Right ventricle myocardium inferior (tissue), 1 donor: Measurements from ENCODE around the gene MOV10L1. TPM values are rescaled to one million over a fixed set of nuclear protein-coding genes. Genes with fewer than 3 reads are reported as not detected.
"Not testable (repeated sequence)": the region's sequence is repeated elsewhere in the genome, so short reads cannot be mapped to it uniquely, and the experiment has no call there.

Source experiments
- ATAC-seq: fragments of 200-7000 bp; cut with Tn5 transposase; one replicate; pipeline ENCODE4 v1.9.1; 2020; ENCODE audit warnings: mild to moderate bottlenecking, moderate library complexity
- DNase-seq: peaks from one replicate; pipeline ENCODE4 v3.0.0; 2021; ENCODE audit errors: missing footprints
- intact Hi-C: fragments of 100-400 bp; cut with DNase I; formaldehyde crosslinking; loops from one replicate; pipeline ENCODE4 v1.11.0; 2022
- total RNA-seq: library from RNA; stranded (reverse); fragmentation: NEBNext Ultra II Directional; extraction: Animal tissue kit (Norgen Biotek cat#: 25700); gene quantifications from one replicate; pipeline ENCODE4 v1.2.1, GENCODE V29; 2021
- donor health status: DM: no; HTN: yes; CAD: no; lungs with severe emphysema.

Gene MOV10L1
- total RNA-seq, 1 donor from 2014 or later, result not detected

DNA sequence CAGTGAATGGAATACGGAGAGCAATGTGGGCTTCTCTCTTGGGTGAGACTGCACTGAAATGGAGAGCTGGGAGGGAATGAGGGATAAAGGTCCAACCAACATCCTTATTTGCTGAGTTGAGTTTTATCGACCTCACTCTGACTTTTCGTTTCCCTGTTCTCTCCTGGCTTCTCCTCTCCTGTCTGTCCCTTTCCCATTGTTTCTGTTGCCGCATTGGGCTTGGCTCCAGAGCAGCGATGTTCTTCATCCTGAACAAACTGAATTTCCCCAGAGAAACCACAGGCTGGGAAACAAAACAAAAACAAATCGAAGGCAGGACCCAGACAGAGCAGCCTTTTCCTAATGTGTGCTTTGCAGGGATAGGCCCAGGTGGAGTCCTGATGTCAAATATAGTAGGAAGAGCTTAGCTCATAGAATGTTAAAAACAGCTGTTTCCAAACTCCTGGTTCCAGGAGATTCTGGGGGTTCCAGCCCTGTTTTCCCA lies 30.0 kb downstream of the MOV10L1 start:
- no peak for DNase-seq
- intact Hi-C loops, result no loop called here

DNA sequence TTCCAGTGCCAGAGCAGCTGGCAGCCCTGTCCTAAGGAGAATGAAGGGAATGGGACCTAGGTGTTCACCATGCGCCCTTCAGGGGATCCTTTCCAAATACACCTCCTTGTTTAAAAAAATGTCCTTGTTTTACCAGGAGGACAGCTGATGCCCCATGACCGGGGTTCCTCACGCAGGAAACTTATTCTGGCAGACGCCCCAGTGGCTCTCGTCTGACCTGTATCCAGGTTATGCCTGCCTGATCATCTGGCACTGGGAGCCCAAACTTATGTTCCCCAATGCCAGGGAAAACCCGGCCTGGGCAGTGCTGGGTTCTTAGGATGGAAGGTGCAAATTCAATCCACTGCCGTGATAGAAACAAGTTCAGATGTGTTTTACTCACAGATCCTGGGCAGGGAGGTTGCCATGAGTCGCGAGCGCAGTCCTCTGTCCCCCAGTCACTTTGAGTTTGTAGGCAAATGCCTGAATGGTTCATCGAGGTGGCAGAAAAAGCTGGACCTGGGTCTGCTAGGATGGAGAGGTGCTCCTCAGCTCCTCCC lies 31.5 kb downstream of the MOV10L1 start:
- intact Hi-C loops, result no loop called here
- DNase-seq, result no peak
- no peak for ATAC-seq

More for the DNA sequence above, 30.0 kb downstream of the MOV10L1 start:
- ATAC-seq, result no peak

DNA sequence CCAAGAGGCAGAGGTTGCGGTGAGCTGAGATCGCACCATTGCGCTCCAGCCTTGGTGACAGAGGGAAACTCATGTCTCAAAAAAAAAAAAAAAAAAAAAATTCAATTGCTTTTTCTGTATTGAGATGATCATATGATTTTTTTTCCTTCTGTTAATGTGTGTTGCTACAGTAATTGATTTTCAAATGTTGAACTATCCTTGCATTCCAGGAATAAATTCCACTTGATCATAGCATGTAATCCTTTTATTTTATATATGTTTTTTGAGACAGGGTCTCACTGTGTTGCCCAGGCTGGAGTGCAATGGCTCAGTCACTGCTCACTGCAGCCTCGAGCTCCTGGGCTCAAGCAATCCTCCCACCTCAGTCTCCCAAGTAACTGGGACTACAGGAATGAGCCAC lies 33.3 kb downstream of the MOV10L1 start:
- ATAC-seq, result no peak
- intact Hi-C loops, result no loop called here
- DNase-seq, result no peak

DNA sequence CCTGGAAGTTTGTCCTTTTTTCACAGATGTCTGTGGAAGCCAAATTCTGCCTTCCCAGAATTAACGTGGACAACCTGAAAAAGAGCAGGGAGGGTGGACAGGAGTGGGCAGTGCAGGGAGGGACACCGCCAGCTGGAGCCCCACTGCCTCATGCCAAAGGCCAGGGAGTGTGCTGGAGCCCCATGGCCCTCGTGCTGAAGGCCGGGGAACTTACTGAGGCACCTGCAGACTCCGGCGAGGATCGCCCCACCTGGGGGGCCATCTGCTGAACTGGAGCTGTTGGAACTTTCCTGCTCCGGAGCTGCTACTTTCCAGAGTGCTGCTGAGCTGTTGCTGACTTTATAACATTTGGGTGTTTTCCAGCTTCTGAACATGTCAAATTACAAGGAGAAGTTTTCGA lies 35.2 kb downstream of the MOV10L1 start:
- no peak for ATAC-seq
- intact Hi-C loops, result no loop called here
- no peak for DNase-seq

DNA sequence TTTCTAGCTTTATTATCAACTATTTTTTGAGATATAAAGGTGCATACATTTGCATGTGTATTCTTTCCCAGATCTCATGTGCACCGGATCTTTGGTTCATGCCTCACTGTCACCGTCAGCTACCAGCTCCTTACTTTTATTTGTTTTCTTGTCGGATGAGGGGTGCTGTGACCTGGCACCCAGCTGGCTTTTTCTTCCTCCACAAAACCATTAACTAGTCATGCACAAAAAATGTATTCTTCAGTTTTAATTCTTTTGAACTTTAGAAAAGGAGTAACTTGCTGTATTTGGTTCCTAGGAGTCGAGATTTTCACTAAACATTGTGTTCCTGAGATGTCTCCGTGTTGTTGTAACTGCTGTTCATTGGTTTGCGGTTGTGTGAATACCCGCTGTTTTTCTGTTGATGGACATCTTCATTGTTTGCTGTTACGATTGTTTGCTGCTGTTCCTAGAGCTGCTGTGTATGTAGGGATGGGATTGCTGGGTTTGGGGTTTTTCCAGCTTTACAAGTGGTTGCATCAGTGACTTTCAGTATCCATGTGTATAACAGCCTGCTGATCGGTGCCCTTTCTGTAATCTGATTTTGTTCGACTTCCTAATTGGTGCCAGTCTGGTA lies 39.4 kb downstream of the MOV10L1 start:
- intact Hi-C loops, result no loop called here
- ATAC-seq (no peak), DNase-seq (no peak)

DNA sequence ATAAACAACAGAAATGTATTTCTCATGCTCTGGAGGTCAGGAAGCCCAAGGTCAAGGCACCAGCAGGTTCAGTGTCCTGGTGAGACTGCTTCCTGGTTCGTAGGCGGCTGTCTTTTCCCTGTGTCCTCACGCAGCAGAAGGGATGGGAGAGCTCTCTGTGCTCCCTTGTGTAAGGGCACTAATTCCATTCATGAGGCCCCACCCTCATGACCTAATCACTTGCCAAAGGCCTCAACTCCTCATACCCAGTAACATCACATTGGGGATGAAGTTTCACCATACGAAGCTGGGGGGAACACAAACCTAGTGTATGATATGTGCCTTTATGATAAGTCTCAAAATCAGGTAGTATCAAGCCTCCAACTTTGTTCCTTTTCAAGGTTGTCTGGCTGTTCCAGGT lies 42.1 kb downstream of the MOV10L1 start:
- intact Hi-C loops, result no loop called here

DNA sequence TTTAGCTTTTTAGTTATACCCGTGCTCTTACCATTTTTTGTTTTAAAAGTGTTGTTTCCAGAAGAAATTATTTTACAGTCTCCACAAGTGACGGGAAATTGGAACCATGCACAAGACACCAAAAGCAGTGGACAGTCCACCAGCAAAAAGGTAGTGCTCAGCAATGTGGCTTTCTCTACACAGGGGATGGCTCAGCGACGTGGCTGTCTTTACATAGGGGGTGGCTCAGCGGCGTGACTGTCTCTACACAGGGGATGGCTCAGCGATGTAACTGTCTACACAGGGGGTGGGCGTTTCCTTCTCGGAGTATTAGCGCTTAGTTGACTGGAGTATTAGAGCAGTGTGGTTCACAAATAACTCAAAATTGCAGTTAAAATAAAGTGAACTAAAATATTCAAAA lies 44.7 kb downstream of the MOV10L1 start:
- DNase-seq (no peak), ATAC-seq (no peak)
- intact Hi-C loops, result no loop called here

More for the DNA sequence above, 42.1 kb downstream of the MOV10L1 start:
- ATAC-seq (no peak), DNase-seq (no peak)

DNA sequence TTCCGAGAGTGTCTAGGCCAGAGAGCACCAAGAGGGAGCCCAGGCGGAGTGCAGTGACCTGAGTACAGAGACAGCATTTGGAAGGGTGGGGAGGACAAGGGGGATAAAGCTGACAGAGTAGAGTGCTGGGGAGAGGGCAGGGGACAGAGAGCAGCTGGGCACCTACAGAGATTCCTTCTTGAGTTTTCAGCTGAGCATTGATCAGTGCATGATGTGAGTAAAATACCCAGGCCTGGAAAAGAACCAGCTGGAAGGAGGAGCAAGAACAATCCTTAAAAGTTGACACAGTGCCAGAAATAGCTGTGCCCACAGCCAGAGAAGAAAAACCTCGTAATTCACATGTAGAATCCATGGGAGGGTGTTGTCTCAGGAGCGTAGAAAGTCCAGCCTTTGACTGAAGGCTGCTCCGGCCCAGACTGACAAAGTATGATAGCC lies 46.8 kb downstream of the MOV10L1 start:
- ATAC-seq (no peak), DNase-seq (no peak)
- intact Hi-C loops, result no loop called here

DNA sequence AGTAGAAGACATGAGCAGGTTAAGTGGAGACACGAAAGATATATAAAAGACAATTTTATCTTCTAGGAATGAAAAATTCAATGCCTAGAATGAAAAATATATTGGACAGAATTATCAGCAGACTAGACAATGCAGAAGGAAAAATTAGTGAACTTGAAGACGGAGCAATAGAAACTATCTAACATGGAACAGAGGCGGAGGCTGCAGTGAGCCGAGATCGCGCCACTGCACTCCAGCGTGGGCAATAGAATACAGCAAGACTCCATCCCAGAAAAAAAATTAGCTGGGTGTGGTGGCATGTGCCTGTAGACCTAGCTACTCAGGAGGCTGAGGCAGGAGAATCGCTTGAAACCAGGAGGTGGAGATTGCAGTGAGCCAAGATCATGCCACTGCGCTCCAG lies 47.5 kb downstream of the MOV10L1 start:
- ATAC-seq, intact Hi-C loops, DNase-seq: not testable (repeated sequence)

DNA sequence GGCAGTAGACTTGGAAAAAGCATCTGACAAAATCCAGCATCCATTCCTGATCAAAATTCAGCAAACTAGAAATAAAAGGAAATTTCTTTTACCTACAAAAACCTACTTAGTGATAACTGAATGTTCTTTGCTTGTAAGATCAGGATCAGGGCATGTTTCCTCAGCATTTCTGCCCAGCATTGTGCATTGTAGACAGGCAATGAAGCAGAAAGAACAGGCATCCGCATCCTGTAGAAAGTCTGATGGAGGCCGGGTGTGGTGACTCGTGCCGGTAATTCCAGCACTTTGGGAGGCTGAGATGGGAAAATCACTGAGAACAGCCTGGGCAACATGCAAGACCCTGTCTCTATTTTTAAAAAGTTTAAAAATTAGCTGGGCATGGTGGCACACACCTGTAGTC lies 48.2 kb downstream of the MOV10L1 start:
- DNase-seq (no peak), ATAC-seq (no peak)
- intact Hi-C loops, result no loop called here

DNA sequence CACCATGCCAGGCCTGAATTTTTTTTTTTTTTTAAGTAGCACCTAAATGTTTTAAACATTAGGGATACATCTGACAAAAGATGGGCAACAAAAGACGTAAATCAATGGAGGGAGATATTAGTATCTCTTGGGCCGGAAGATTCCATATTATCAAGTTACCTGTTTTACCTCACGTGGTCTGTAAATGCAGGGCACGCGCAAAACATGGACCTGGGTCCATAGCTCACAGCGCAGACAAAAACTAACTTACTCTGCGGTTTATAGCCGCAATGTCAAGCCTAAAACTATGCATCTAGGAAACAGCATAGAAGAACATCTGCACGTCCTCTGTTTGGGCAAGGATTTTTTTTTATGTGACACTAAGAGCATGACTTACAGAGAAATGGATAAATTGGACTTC lies 49.2 kb downstream of the MOV10L1 start:
- intact Hi-C loops, result no loop called here
- no peak for ATAC-seq
- DNase-seq, result no peak

DNA sequence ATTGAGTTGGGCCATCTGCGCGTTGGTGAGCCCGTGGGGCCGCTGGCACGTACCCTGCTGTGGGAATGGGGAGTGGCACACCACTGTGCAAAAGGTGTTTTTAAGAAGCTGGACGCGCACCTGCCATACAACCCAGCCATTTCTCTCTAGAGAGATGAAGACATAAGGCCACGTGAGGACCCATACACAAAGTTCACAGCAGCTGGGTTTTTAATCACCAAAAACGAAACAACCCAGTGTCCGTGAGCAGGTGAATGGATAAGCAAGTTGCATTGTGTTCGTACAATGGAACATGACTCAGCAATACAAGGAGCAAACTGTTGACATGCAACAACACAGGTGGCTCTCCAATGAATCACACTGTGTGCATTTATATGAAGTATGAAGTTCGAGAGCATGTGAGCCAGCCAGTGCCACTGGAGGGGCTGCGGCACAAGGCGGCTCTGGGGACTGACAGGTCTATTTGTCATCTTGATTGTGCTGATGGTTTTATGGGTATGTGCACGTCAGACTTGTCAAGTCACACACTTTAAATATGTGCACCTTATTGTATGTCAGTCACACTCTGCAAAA lies 50.1 kb downstream of the MOV10L1 start:
- intact Hi-C loops, result no loop called here
- DNase-seq (no peak), ATAC-seq (no peak)

DNA sequence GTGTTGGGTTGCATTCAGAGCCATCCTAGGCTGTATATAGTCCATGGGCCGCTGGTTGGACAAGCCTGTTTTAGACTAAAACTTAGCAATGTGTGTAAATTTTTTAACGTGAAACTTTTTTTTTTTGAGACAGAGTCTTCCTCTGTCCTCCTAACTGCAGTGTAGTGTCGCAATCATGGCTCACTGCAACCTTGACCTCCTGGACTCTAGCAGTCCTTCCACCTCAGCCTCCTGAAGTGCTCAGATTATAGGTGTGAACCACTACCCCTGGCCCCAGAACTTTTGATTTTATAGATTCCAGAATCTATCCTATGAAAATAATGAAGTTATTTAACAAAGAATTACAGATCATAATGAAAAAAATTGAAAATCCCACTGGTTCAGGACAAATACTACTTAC lies 50.8 kb downstream of the MOV10L1 start:
- no peak for DNase-seq
- no peak for ATAC-seq
- intact Hi-C loops, result no loop called here

DNA sequence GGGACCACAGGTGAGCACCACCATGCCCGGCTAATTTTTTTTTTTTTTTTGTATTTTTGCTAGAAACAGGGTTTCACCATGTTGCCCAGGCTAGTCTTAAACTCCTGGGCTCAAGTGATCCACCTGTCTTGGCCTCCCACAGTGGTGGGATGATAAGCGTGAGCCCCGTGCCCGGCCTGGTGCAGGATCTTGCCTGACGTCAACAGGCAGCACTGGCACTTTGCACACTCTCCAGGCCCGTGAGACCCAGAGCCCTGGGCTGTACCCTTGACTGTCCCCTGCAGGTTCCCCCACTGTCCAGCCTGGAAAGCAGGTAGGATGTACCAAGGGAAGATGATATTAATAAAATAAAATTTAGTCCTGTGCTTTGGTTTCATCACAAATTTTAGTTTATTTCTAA lies 51.7 kb downstream of the MOV10L1 start:
- ATAC-seq, result no peak
- DNase-seq, result no peak
- intact Hi-C loops, result no loop called here

DNA sequence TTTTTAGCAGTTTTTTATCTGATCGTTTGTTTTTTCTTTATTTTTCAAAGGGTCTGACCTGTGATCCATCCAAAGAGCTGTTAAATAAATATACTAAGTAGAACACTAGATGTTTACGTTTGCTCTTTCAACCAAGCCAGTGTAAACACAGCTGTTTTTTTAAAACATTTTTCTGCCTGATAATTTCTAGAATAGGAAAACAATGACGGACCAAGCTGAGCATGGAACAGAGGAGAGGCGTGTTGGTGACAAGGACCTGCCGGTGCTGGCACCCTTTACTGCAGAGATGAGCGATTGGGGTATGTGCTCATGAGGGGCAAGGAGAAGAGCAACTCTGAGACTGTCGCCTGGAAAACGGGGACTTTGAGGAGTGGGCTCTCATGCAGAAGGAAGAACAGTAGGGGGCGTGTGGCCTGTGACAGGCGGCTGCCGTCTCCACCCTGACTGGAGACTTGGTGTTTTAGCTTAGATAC lies 52.1 kb downstream of the MOV10L1 start:
- ATAC-seq (no peak), DNase-seq (no peak)
- intact Hi-C loops, result no loop called here

DNA sequence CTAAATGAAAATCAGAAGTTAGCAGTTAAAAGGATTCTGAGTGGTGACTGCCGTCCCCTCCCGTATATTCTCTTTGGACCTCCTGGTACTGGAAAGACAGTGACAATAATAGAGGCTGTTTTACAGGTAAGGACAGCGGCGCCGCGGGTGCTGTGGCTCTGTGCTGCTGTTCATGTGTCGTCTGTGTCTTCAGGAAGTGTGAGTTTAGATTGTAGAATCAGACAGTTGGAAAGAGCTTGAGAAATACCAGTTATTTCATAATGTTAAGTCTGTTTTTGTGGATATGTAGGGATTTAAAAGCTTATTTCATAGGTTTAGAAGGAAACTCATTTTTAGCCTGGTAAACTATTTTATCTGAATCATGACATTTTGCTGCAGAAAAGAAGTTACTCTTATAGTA lies 53.3 kb downstream of the MOV10L1 start:
- DNase-seq, result no peak
- intact Hi-C loops, result no loop called here
- no peak for ATAC-seq

DNA sequence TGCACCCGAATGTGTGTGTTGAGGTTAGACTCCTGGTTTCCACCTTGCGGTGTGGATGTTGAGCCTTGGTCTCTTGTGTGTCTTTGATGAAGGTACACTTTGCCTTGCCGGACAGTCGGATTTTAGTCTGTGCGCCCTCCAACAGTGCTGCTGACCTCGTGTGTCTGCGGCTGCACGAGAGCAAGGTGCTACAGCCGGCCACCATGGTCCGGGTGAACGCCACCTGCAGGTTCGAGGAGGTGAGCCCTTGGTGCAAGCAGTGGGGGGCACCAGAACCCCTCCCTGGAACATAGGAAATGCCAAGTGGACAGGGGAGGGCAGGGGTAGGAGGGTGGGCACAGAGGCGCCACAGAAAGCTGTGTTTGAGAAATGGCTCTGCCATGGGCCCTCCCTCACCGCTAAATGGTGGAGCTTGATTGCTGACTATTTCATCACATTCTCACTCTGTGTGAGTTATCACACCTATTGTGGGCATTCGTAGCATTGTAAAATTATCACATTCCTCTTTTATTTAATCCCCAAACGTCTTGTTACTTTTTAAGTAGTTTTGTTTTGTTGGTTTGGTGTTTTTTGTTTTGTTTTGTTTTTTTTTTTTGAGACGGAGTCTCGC lies 54.3 kb downstream of the MOV10L1 start:
- no peak for ATAC-seq
- intact Hi-C loops, result no loop called here

DNA sequence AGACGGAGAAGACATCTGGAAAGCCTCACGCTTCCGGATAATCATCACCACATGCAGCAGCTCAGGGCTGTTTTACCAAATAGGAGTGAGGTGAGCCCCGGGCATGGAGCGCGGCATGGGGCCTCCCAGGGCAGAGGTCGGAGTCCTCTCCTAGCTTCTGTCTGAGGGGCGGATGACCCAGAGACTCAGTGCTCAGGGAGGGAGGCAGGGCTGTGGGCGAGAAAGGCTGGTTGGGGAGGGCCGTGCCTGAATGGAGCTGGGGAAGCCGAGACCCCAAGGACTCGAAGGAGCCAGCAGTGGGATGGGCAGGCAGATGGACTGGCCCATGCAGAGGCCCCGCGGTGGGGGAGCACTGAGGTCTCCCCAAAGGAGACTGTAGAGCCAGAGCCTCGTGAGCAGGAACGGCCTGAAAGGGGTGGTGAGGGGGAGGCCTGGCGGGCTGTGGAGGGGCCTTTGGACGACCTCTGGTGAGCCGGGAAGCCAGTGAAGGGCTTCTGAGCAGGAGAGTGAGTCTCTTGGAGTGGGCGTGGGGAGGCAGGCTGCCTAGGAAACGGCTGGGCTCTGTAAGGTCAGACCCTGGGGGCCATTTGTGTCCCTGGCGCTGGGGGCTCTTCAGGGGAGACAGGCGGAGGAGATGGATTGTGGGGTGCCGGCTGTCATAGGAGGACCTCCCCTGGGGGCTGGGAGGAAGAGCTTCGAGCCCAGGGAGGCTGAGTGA lies 56.1 kb downstream of the MOV10L1 start:
- DNase-seq (no peak), ATAC-seq (no peak)
- intact Hi-C loops, result no loop called here

More for the DNA sequence above, 54.3 kb downstream of the MOV10L1 start:
- no peak for DNase-seq

DNA sequence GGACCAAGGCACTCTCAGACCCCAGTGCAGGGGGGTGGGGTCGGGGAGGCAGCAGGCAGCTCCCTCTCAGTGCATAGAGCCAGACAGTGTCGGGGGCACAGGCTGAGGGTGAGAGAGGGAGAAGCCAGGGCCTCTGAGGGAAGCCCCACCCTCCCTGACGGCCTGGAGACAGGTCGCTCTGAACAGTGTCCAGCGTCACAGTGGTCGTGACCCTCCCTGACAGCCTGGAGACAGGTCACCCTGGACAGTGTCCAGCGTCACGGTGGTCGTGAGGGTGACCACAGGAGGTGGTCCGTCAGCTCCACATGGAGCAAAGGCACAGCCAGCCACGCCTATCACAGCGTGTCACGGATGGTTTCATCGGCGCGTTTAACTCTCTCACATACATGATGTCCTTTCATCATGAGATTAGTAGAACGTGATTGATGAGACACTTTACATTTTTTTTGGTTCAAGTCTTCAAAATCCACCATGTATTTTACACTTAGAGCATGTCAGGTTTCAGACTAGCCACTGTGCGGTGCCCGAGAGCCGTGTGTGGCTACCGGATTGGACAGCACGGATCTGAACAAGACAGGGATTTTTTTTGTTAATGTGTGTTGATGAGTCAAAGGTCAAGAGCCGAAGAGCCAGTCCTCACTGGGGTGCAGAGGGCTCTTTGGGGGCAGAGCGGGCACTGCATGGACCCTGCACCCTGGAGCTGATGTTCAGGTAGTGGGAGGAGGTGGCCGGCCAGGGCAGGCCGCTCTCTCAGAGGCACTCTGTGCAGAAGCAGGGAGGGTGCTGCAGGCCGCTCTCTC lies 56.8 kb downstream of the MOV10L1 start:
- ATAC-seq, result peak; percentile 78
- intact Hi-C loops, result no loop called here
- no peak for DNase-seq
